GM18505 (cell line): Measurements from ENCODE around the gene KLHL1.

Source experiments
- ATAC-seq: cut with Tn5 transposase; IDR thresholded peaks from one replicate; pipeline ENCODE4 v1.9.1; 2021; ENCODE audit not compliant: unreplicated experiment
- POLR2A ChIP-seq: IDR thresholded peaks from 4 replicates; pipeline ENCODE4 v1.6.1; 2011; ENCODE audit warnings: borderline replicate concordance; ENCODE audit not compliant: insufficient read depth, insufficient read length; ENCODE audit errors: extremely low read depth

Gene KLHL1

DNA sequence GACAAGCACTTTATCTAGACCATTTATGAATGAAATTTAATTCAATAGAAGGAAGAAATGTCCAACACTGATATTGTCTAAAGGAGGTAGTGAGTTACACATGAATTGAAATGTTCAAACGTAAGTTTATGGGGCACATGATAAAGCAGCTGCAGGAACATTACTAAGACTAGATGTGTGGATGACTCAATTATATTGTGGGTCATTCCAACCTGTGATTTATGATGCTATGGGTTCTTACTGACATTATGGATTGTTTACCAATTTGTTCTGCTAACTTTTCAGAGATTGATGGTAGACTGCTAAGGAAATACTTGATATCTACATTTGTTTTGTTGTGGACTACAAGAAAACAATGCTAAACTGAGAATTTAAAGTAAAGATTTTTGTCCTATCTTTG lies 56.7 kb downstream of the KLHL1 start:
- TF ChIP-seq POLR2A = no peak
- ATAC-seq = no peak

DNA sequence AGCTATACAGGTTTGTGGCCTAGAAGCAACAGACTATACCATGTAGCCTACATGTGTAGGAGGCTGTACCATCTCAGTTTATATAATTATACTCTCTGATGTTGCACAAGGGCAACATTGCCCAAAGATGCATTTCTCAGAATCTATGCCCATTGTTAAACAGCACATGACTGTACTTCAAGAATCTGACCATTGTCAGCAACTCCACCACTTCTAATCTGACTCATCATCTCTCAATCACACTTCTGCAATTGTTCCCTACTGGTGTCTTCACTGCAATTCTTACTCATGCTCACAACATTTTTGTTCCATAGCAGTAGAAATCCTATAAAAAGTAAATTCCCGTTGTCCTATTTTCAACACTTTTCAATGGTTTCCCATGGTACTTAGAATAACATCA lies 64.6 kb downstream of the KLHL1 start:
- ATAC-seq = peak; percentile 70
- TF ChIP-seq POLR2A = no peak

DNA sequence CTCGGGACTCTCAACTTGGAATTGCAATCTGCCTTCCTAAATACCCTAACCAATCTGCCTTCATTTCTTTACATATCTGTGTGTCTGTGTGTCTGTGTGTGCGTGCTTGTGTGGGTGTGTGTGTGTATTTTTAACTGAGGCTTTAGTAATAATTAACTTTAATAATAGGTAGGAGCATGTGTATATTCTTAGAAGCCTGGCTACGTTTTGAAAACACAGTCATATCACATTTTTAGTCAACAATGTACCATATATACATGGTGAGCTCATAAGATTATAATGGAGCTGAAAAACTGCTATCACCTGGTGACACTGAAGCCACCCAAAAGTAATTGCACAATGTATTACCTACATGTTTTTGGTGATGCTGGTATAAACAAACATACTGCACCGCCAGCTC lies 66.1 kb downstream of the KLHL1 start:
- TF ChIP-seq POLR2A = no peak
- ATAC-seq = no peak

DNA sequence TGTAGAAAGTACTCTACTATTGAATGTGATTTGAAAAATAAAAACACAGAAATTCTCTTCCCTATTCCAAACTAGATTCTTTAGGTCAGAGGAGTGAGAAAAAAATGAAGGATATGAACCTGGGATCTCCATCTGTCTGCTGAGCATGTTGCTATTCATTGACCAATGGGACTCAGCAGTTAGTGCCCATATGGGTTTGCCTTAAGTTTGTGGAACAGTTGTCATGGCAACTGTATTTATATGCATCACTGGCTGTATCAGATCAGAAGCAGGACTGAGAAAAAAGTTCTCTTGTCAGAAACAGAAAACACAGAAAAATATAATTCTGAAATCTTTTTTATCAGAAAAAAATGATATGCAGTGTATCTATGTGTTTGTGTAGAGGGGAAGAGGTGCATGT lies 74.0 kb downstream of the KLHL1 start:
- no peak for ATAC-seq
- no peak for TF ChIP-seq POLR2A

DNA sequence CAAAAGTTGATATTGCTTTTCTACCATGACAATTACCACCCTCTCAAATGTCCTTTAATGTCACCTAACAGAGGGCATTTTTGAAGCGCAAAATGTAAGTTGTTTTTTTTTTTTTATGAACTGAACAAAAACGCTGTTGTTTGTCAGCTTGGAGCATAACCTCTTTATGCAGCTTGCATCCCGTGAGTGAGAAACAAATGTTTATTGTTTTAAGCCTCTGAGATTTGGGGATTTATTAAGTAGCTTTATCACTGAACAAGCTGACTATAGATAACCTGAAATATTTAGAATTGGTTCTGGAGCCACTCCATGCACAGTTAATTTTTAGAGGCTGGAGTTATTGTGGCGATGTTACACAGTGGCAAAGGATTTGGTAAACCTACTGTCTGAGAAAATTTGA lies 80.7 kb downstream of the KLHL1 start:
- no peak for ATAC-seq
- no peak for TF ChIP-seq POLR2A

DNA sequence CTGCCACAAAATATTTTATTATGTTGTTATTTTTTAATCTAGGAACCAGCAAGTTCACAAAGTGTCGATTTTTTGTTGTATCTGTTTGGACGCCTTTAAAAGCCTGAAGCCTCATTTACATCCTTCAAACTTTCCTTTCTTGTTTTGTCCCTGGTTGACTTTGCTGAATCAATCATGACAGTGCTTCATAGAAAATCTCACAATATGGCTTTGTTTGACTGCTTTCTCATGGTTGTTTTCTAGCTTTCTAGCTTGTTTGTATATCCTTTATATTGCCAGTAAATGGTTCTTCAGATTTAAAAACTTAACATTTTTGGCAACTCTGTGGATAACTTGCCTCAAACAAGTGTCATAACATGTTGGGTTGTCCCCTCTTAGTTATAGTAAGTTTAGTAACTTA lies 84.7 kb downstream of the KLHL1 start:
- ATAC-seq = no peak

DNA sequence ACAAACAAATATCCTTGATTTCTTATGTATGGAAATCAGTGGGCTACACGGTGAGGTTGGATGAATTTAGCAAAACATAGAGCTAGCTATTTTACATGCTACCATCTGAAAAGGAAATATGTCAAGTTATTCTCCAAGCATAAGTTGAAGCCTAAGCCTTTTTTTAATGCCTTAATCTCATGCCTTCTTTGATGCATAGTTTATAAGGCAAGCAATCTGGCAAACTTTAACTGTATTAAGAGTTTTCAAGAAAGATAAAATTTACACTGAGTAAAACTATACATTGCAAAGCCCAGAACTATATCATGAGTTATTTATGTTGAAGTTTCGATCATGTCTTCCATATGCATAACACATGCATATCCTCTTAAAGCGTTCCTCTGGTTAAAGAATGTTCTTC lies 85.6 kb downstream of the KLHL1 start:
- TF ChIP-seq POLR2A = no peak
- ATAC-seq = no peak

More for the DNA sequence above, 84.7 kb downstream of the KLHL1 start:
- no peak for TF ChIP-seq POLR2A

DNA sequence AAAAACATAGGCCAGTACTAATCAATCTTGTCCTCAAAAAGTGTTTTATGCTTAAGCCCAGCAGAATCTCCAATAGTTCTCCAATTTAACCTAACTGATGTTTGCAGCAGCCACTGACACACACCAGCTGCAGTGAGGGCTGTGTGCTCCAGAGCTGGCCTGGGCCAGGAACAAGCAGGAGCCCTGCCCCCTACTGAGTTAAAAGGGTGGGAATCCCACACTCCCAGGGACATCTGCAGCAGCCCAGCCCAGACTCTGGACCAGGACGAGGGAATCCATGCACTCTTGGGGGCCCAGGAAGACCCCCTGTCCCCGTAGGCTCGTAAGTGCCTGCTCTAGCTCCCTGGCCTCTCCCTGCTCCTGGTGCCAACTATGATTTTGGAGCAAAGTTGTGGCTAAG lies 92.1 kb downstream of the KLHL1 start:
- no peak for TF ChIP-seq POLR2A
- no peak for ATAC-seq

DNA sequence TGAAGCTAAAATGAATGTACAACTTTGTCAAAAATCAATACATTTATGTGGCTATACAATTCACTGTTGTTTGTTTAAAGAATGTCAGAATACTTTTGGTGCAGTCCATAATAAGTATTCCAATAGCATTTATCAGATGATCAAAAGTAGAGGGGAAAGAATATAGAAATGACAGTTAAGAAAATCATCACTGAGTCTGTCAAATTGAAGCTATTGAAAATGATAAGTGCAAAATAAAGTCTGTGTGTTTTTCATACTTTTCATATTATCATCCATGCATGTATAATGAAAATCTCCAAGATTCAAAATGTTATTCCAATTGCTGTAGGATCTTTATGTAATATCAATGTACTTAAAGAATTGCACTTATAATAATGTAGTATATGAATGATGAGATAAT lies 93.9 kb downstream of the KLHL1 start:
- ATAC-seq = no peak
- TF ChIP-seq POLR2A = no peak

DNA sequence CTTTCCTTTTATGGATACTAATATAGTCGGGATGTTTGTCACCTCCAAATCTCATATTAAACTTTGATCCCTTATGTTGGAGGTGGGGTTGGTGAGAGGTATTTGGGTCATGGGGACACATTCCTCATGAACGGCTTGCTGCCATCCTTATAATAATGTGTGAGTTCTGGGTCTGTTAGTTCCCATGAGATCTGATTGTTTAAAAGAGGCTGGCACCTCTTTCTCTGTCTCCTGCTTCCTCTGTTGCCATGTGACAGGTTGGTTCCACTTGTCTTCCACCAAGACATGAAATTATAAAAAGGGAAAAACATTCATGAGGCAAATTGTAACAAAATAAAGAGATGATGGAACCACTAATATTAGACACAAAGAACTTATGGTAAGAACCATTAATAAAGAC lies 108.4 kb downstream of the KLHL1 start:
- ATAC-seq = no peak

DNA sequence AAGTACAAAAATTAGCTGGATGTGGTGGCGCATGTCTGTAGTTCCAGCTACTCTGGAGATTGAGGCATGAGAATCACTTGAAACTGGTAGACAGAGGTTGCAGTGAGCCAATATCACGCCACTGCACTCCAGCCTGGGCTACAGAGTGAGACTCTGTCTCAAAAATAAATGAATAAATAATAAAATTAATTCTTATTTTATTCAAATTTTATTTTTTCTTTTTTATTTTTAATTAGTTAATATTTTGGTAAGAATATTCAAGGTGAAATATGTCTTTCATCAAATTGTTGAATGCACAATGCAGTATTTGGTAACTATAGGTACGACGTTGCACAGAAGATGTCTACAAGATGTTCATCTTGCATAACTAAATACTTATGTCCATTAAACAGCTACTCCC lies 111.2 kb downstream of the KLHL1 start:
- ATAC-seq = no peak
- TF ChIP-seq POLR2A = no peak

More for the DNA sequence above, 108.4 kb downstream of the KLHL1 start:
- TF ChIP-seq POLR2A = no peak

DNA sequence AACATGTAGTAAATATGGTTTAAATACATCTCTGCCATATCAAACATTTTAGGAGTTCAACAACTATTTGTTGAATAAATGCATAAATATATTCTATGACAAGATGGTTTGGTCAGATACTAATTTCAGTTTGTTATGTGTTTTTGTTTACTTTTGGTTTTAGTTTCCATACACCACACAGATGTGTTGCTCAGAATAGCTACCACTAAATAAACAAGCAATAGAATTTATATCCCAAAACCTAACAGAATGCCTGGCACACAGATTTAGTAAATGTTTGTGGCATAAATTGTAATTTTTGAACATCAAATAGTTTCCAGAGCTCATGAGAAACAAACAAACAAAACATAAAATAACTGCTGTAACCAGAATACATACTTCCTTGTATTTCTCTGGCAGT lies 127.5 kb downstream of the KLHL1 start:
- no peak for ATAC-seq

DNA sequence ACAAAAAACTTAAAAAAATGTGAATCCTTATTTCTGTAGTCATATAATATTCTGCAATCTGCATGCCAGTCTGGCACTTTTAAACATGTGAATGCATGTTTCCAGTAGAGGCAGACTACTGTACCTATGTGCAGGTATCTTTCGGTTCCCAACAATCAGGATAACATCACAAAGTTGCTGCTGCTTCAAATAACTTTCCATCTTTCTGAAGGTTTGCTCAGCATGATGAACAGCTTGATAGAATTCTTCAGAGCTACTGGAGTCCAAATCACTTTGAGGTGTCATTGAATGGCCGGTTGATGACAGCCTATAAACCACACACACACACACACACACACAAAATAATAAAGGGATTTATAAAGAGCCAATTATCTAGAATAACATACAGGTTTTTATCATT lies 132.8 kb downstream of the KLHL1 start:
- no peak for ATAC-seq
- TF ChIP-seq POLR2A = no peak

More for the DNA sequence above, 127.5 kb downstream of the KLHL1 start:
- TF ChIP-seq POLR2A = no peak

DNA sequence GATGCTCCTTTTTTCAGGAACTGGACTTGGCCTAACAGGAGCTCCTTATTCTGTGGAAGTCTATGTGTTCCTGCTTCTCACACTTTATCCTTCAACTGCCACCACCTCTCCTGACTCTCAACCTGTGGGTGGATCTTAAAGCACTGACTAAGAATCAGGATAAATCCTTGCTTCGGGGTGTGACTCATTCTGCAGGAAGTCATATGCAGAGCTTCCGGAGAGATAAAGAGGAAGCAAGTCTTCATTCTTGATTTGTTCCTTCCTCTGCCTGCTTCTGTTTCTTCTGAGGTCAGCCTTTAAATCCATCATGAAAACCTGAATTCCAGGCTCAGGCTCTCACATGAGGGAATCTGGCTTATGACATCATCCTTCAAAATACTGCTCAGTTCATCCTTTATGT lies 137.7 kb downstream of the KLHL1 start:
- no peak for TF ChIP-seq POLR2A

DNA sequence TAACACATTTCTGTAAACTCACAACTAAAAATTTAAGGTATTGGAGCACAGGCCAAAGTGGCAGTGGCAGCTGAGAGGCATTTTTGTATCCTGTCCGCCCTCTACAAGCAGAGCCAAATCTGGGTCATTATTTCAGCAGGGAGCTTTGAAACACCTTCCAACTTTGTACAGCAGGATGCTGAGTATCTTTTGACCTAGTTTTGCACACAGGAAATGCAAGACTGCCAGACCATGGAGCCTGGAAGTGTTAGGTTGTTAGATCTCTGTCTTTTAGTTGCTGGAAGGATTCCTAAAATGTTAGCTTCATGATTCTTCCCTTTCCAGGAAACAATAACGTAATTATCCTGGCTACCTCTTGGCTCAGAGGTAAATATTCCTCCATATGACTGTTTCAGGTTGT lies 149.2 kb downstream of the KLHL1 start:
- no peak for TF ChIP-seq POLR2A
- no peak for ATAC-seq

More for the DNA sequence above, 137.7 kb downstream of the KLHL1 start:
- no peak for ATAC-seq
